DMS153 treated with DMSO at 0.1 percent for 48 hours (cell line): Measurements from ENCODE around the gene MAD1L1.
"Not testable (repeated sequence)": the region's sequence is repeated elsewhere in the genome, so short reads cannot be mapped to it uniquely, and the experiment has no call there.

ENCODE experiments used
- DNase-seq: peaks from one replicate; lab custom pipeline; 2025; ENCODE audit not compliant: unreplicated experiment; lab: John Stamatoyannopoulos, UW

Gene MAD1L1

DNA sequence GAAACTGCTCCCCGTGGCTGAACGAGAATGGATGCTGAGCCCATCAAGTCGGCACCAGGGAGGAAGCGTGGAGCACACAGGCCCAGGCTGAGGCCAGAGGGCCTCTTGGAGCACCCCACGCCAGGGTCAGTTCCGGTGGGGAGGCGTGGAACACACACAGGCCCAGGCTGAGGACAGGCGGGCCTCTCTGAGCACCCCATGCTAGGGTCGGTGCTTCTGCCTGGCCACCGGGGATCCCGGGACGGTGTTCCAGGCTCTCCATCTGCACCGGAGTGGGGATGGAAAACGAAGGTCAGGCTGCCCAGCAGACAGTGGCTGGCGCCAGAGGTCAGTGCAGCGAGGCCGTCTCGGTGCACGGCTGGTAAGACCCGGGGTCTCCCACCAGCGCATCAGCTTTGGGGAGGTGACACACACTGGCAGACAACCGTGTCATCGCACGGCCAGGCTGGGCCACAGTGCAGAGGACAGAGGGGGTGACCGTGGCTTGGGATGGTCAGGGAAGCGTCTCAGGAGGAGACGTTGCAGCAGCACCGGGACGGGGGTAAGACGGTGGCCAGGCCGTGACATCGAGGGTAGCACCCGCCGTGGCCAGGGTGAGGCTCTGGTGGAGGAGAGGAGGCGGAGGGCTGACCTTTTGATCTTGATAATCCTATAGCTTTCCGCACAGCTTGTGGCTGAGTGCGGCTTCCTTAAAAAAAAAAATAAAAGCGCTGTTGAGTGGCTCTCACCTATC lies 358.7 kb downstream of the MAD1L1 start:
- DNase-seq: no peak

- no peak for DNase-seq
These were observed 359.3 kb downstream of the MAD1L1 start for GRCh38 chr7:1873421-1873820.

- no peak for DNase-seq
These were observed 359.7 kb downstream of the MAD1L1 start for GRCh38 chr7:1873070-1873405.

- no peak for DNase-seq
These were observed 360.3 kb downstream of the MAD1L1 start for GRCh38 chr7:1872191-1873069.

- DNase-seq: no peak
These were observed 363.2 kb downstream of the MAD1L1 start for GRCh38 chr7:1869452-1870130.

DNA sequence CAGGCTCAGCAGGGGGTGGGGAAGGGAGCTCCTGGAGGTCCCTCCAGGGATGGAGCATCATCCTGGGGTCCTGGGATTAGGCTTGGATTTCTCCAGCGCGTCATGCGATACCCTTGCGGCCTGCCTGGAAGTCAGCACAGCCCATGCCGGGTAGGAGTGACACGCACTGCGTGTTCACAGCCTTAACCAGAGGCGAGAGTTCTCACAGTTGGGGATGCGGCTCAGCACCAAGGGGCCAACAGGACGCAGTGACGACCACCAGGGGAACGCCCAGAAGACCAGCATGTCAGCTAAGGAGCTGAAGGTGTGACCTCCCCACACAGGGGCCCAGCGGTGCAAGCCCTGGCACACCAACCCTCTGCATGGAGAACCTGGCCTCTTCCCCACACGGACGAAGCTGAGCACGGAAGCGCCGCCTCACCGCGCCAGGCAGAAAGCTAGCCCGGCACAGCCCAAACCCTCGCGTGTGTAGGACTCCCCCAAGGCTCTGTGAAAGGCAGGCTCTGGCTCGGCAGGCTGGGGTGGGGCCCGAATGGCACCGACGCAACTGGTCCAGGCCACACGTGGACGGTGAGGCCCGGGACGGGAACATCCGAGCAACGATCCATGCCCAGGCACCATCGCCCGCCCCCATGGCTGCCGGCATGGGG lies 364.1 kb downstream of the MAD1L1 start:
- no peak for DNase-seq

DNA sequence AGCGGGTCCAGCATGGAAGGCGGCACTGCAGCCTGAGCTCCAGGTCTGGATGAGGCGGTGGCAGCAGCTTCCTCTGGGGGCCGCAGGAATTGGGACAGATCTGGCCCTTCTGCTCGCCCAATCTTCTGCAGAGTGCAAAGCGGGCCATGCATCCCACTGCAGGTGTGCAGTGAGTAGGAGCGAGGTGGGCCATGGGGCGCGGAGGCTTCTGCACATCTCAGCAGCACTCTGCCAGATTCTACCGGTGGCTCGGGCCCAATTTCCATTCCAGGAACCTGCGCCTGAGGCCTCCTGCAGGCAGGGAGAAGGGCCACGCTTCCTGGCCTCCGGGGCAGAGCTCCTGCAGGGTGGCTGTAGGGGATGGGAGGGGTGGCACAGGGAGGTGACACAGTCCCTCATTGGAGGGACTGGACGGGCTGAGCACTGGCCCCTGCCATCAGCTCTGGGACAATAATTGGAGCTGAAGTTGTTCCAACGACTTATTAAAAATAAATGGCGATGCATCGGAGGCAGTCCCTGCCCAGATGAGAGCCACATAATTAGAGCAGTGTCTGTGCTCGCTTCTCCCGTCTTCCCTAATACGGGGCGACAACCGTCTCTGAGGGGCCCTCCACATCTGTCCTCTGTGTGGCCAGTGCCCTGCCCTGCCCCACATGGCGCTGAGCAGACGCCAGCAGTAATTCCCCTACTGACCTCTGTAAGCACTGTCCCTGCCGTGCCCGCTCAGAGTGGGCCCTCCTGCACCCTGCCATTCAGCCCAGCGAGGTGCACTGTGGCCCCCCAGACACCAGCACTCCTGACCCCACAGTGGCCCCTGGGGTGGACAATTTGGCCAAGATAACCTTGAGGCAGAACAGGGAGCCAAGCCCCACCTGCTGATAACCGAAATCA lies 365.1 kb downstream of the MAD1L1 start:
- no peak for DNase-seq

- DNase-seq: no peak
These were observed 366.1 kb downstream of the MAD1L1 start for GRCh38 chr7:1866601-1867000.

DNA sequence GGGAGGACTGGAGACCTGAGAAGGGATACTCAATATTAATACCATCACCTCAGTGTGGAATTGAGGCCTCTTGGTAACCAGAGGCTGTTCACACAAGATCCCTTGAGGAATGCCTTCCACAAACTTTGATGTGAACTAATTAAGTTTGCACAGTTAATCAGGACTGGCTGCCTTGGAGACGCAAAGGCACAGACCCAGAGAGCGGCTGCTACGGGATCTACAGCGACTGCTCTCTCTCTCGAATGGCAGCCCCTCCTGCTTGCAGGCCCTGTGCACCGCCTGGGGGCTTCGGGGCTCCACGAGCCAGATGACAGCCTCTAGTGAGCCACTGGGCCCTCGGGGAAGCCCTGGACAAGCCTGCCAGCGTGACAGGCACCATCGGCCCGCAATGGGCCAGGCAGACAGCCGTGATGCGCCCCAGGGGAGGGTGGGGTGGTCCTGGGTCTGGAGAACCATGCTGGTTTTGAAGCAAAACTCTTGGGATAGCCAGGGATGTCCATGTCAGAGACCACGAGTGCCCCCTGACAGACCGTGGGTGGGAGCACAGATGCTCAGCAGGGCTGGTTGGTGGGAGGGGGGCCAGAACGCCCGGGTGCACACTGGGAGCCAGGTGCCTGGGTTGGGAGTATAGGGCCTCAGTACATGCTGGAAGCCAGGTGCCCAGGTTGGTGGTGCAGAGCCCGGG lies 367.0 kb downstream of the MAD1L1 start:
- no peak for DNase-seq

DNA sequence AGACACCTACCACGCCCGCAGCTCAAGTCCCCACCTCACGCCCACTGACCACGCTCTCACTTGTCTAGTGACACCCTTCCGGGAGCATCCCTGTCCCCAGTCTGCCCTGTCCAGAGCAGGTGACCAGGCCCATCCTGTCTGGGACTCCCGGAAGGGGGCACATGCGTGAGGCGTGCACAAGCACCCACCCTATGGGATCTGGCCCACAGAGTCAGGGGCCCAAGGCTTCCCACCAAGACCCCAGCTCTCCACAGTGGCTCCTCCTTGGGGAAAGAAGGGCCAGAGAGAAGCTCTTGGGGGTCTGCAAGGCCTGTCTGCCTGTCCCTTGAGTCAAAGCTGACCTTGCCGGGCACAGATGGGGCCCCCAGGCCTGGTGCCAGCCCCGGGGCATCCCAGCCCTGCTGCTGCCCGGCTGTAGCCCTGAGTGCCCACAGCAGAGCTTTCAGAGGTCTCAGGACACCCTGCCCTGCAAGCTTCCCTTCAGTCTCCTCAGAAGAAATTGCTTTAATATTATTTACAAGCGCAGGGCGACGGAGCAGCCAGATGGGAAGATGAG lies 367.7 kb downstream of the MAD1L1 start:
- no peak for DNase-seq

- DNase-seq: no peak
These were observed 368.4 kb downstream of the MAD1L1 start for GRCh38 chr7:1864161-1864940.

DNA sequence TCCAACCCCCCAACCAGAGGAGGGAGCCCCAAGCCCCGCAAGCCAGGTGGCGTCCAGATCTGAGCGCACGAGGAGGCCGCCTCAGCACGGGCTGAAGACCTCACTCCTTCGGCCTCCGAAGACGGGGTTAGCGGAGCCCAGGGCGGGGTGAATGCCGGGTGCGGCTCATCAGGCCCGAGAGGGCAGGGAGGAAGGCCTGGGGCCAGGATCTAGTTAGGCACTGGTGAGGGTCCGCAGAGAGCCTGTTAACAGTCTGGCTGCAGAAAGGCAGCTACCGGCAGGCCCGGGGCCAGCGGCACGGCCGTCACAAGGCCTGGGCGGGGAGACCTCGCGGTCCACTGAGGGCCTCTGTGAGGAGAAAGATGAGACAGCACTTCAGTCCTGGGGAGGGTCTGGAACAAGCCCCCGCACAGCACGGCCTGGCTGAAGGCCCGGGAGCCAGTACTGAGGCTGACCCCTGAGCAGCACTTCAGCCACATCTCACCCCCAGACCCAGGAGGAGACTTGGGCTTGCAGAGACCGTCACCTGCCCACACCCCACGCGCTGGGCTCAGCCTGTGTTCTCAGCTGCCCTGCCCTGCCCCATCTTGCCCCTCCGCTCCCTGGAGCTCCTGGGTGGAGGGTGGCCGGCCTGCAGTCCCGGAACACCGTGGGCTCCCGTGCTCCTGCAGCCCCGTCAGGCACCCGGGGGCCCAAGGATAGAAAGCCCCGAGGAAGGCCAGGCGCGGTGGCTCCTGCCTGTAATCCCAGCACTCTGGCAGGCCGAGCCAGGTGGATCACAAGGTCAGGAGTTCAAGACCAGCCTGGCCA lies 369.4 kb downstream of the MAD1L1 start:
- no peak for DNase-seq

- no peak for DNase-seq
These were observed 370.2 kb downstream of the MAD1L1 start for GRCh38 chr7:1862560-1862959.

- no peak for DNase-seq
These were observed 370.8 kb downstream of the MAD1L1 start for GRCh38 chr7:1861799-1862458.

- not testable (repeated sequence) for DNase-seq
These were observed 371.6 kb downstream of the MAD1L1 start for GRCh38 chr7:1860881-1861798.
